Measurements from ENCODE around the gene PTDSS2.

GRCh38 chr11:450809-451451 lies 851 bp downstream of the PTDSS2 start:
- TF ChIP-seq EZH2 (IDR thresholded peaks at IDR 0.05; ENCODE audit: insufficient read depth, low read length): no peak
- TF ChIP-seq CTCF (IDR thresholded peaks at IDR 0.05; ENCODE audit: insufficient read depth, low read depth, low read length): no peak

Measured in astrocyte (in vitro differentiated cells and primary cell).